Measurements from ENCODE around the gene PTGER1. TPM values are rescaled to one million over a fixed set of nuclear protein-coding genes. Genes with fewer than 3 reads are reported as not detected.

Gene PTGER1
- total and polyA plus RNA-seq, 2 donors (not counting 1 experiment from before 2014, with no cell fraction given): 0.27 TPM; not detected in 1

DNA sequence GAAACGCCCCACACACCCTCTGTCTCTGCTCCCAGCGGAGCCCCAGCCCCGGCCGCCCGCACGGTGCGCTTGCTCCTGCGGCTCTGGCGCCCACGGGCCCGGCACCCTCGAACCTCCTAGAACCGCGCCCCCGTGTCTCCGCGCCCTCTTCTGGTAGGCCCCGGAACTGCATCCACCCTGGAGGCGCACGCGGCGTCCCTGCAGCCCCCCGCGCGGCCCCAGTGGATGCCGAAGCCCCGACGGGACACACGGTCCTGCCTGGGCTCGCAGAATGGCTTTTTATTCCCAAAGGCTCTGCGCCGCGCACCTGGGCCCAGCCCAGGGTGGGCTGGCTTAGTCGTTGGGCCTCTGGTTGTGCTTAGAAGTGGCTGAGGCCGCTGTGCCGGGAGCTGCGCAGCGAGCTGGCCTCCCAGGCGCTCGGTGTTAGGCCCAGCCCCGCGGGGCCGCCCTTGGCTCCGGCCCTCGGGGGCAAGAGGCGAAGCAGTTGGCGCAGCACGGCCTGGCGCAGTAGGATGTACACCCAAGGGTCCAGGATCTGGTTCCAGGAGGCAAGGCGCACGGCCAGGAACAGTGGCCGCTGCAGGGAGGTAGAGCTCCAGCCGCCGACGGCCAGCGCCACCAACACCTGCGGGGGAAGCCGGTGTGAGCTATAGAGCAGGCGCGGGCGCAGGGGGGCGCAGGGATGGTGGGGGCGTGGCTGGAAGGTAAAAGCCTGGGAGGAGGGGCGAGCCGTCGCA is 2.8 kb downstream of the PTGER1 start:
- Histone ChIP-seq H3K9ac (ENCODE audit: low read length) (peak overlapping the region; percentile 52), H3K36me3 (replicated peaks in 1 of 2; ENCODE audit: control extremely low read depth in 1 of 2, control insufficient read depth in 1 of 2, extremely low read depth in 1 of 2, insufficient read depth in 2 of 2, low read length in 1 of 2) (peaks cover 0 to 27% of the 10 kb centered on the region in 2 experiments), H3K9me3 (ENCODE audit: control extremely low read depth in 1 of 3, control insufficient read depth in 2 of 3, insufficient read depth in 1 of 3, low read length in 2 of 3) (peaks cover 0 to 6% (median 0%) of the 10 kb centered on the region in 3 donors), H2AFZ (ENCODE audit: insufficient read depth, low read depth, low read length, poor library complexity, severe bottlenecking) (peak overlapping the region; percentile 59), H3K27me3 (replicated peaks in 1 of 4; ENCODE audit: control extremely low read depth in 1 of 4, control insufficient read depth in 3 of 4, insufficient read depth in 4 of 4, low read length in 3 of 4) (peaks cover 0 to 28% (median 14%) of the 10 kb centered on the region in 4 experiments), H3K4me2 (replicated peaks; ENCODE audit: low read depth, low read length, poor library complexity, severe bottlenecking) (peak overlapping the region; percentile 89), H3K4me1 (ENCODE audit: control insufficient read depth in 2 of 2, insufficient read depth in 2 of 2, low read length in 2 of 2) (peaks cover 21 to 27% of the 10 kb centered on the region in 2 donors), H4K20me1 (ENCODE audit: control insufficient read depth, insufficient read depth, low read length, poor library complexity, severe bottlenecking) (peaks cover 8% of the 10 kb centered on the region), H3K79me2 (ENCODE audit: control insufficient read depth, insufficient read depth, low read length) (no peaks in the 10 kb centered on the region), H3K4me3 (ENCODE audit: control extremely low read depth in 1 of 5, extremely low read depth in 1 of 5, insufficient read depth in 1 of 5, low read depth in 2 of 5, low read length in 4 of 5) (peak overlapping the region in 3 of 5 experiments; percentile 24 to 46 (median 38)), H3K27ac (ENCODE audit: low read length in 2 of 2) (no peak overlapping the region)
- H3K27me3 Mint-ChIP-seq: peaks cover 28% of the 10 kb centered on the region
- TF ChIP-seq EZH2 (IDR thresholded peaks at IDR 0.05; ENCODE audit: borderline replicate concordance, insufficient read depth, low read depth, low read length, poor library complexity, severe bottlenecking): no peak
- TF ChIP-seq CTCF (IDR thresholded peaks at IDR 0.05): peak; percentile 99
- intact Hi-C loops (cut with micrococcal nuclease): loop anchor here (1.0 to 2.0 kb wide), 3 partner anchors 40 to 336 kb away; partner anchors contain the start of genes ASF1B and DDX39A
- ATAC-seq (ENCODE audit: low read depth) (peak; percentile 83), DNase-seq (peak; percentile 87)
- 4% methylated on average over 66 of the region's 66 CpGs for WGBS (ENCODE audit: insufficient coverage)
- CTCF ChIA-PET: interaction anchor here (0.6 to 2.6 kb wide), 19 partner anchors 11 to 335 kb away, joined by 3 to 21 read pairs (median 4); partner anchors contain the start of genes DDX39A, GIPC1 and PKN1
- POLR2A ChIA-PET: interaction anchor here (0.6 kb wide), 1 partner anchor 41 kb away, joined by 3 read pairs; no protein-coding TSS in a partner anchor
- no peak overlapping the region for H3K27ac Mint-ChIP-seq
- H3K4me3 Mint-ChIP-seq: peak overlapping the region; percentile 61
- no peaks in the 10 kb centered on the region for H3K9me3 Mint-ChIP-seq (ENCODE audit: insufficient read depth)
- H3K4me1 Mint-ChIP-seq: peaks cover 27% of the 10 kb centered on the region
